ENCODE measurements around the gene ZNF32. TPM values are rescaled to one million over a fixed set of nuclear protein-coding genes. Genes with fewer than 3 reads are reported as not detected.

ZNF32 gene
- total RNA-seq, 1 experiment from 2014 or later = 9.8 TPM

GRCh38 chr10:43653746-43654145 is 5.1 kb upstream of the ZNF32 start:
- ChIA-PET POLR2A (ENCODE audit: unreplicated experiment) (interaction anchor here (0.5 to 0.7 kb wide), 2 partner anchors 113 to 956 kb away, joined by 7 to 8 read pairs; no protein-coding TSS in a partner anchor), CTCF (no interaction called here)
- H3K27ac ChIP-seq = no peak overlapping the region
- intact Hi-C loops (cut with micrococcal nuclease; ENCODE audit: unreplicated experiment) = no loop called here
- TF ChIP-seq EZH2 (IDR thresholded peaks at IDR 0.05; ENCODE audit: low read depth) = no peak
- TF ChIP-seq, protein P1, sequence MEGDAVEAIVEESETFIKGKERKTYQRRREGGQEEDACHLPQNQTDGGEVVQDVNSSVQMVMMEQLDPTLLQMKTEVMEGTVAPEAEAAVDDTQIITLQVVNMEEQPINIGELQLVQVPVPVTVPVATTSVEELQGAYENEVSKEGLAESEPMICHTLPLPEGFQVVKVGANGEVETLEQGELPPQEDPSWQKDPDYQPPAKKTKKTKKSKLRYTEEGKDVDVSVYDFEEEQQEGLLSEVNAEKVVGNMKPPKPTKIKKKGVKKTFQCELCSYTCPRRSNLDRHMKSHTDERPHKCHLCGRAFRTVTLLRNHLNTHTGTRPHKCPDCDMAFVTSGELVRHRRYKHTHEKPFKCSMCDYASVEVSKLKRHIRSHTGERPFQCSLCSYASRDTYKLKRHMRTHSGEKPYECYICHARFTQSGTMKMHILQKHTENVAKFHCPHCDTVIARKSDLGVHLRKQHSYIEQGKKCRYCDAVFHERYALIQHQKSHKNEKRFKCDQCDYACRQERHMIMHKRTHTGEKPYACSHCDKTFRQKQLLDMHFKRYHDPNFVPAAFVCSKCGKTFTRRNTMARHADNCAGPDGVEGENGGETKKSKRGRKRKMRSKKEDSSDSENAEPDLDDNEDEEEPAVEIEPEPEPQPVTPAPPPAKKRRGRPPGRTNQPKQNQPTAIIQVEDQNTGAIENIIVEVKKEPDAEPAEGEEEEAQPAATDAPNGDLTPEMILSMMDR (conservative IDR thresholded peaks at IDR 0.05) = no peak
- no TSS peak for BruUV-seq (replicated peaks)
- no peak overlapping the region for H3K4me3 ChIP-seq
- H3K9me2 ChIP-seq (ENCODE audit: insufficient read depth) = no peaks in the 10 kb centered on the region
- H3K9me3 ChIP-seq (ENCODE audit: insufficient read depth, low read depth) = no peaks in the 10 kb centered on the region
- H2AFZ ChIP-seq = no peak overlapping the region
- peaks cover 56% of the 10 kb centered on the region; the same call in 1 of the 2 replicates for H3K27me3 ChIP-seq (ENCODE audit: insufficient read depth, low read depth)
- H3K79me2 ChIP-seq (ENCODE audit: low read depth) = no peaks in the 10 kb centered on the region
- H3K4me2 ChIP-seq = no peak overlapping the region
- no peaks in the 10 kb centered on the region for H3K4me1 ChIP-seq (replicated peaks; ENCODE audit: insufficient read depth)
- no peaks in the 10 kb centered on the region for H4K20me1 ChIP-seq (ENCODE audit: insufficient read depth)
- H3K36me3 ChIP-seq (ENCODE audit: low read depth) = no peaks in the 10 kb centered on the region
- DNase-seq = no peak
- no peaks in the 10 kb centered on the region for H3F3A ChIP-seq (ENCODE audit: insufficient read depth, low read depth)

DNA sequence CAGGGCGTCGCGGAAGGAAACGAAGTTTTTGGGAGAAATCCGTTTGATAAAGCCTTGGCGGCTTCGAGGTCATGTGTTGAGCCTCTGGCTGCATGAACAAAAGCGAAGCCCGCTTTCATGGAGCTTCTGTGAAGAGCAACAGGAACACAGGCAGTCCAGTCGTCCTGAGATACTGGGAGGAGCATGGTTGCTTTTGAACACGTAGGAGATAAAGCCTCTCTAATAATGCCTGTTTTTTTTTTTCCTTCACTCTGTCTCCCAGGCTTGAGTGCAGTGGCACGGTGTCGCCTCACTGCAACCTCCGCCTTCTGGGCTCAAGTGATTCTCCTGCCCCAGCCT is 473 bp upstream of the ZNF32 start:
- ChIA-PET CTCF (interaction anchor here (0.7 kb wide), 2 partner anchors 236 to 467 kb away, joined by 3 read pairs; no protein-coding TSS in a partner anchor), POLR2A (ENCODE audit: unreplicated experiment) (interaction anchor here (0.7 kb wide), 1 partner anchor 507 kb away, joined by 3 read pairs; no protein-coding TSS in a partner anchor)
- H3K4me2 ChIP-seq = peak overlapping the region; percentile 99
- BruUV-seq (replicated peaks) = no TSS peak
- peak overlapping the region; percentile 88 for H2AFZ ChIP-seq
- H3K4me1 ChIP-seq (replicated peaks; ENCODE audit: insufficient read depth) = no peaks in the 10 kb centered on the region
- H4K20me1 ChIP-seq (ENCODE audit: insufficient read depth) = no peaks in the 10 kb centered on the region
- H3K9me2 ChIP-seq (ENCODE audit: insufficient read depth) = no peaks in the 10 kb centered on the region
- H3K79me2 ChIP-seq (ENCODE audit: low read depth) = no peaks in the 10 kb centered on the region
- DNase-seq = no peak
- intact Hi-C loops (cut with micrococcal nuclease; ENCODE audit: unreplicated experiment) = no loop called here
- peaks cover 26% of the 10 kb centered on the region; the same call in 1 of the 2 replicates for H3K27me3 ChIP-seq (ENCODE audit: insufficient read depth, low read depth)
- H3K36me3 ChIP-seq (ENCODE audit: low read depth) = no peaks in the 10 kb centered on the region
- H3K9me3 ChIP-seq (ENCODE audit: insufficient read depth, low read depth) = peaks cover 27% of the 10 kb centered on the region
- H3K4me3 ChIP-seq = peak overlapping the region; percentile 66
- TF ChIP-seq, protein P1 (conservative IDR thresholded peaks at IDR 0.05) = no peak
- TF ChIP-seq EZH2 (IDR thresholded peaks at IDR 0.05; ENCODE audit: low read depth) = no peak
- H3K27ac ChIP-seq = no peak overlapping the region
- H3F3A ChIP-seq (ENCODE audit: insufficient read depth, low read depth) = no peaks in the 10 kb centered on the region

DNA sequence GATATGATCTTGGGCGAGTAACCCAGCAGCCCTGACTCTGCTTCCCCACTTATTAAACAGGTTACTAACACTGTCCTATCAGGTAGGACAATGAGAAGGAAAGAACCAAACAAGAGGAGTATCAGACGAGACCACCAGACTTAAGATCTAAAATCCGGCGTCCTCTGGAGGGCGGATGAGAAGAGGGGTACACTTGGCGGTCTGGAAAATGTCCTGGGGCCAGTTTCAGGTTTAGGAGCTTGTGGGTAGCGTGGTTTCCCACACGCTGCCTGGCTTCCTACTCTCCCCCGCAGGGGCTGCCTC is 635 bp downstream of the ZNF32 start:
- H3K27ac ChIP-seq = no peak overlapping the region
- ChIA-PET CTCF (no interaction called here), POLR2A (ENCODE audit: unreplicated experiment) (no interaction called here)
- H3K4me3 ChIP-seq = peak overlapping the region; percentile 66
- no TSS peak for BruUV-seq (replicated peaks)
- no peaks in the 10 kb centered on the region for H3F3A ChIP-seq (ENCODE audit: insufficient read depth, low read depth)
- H3K9me2 ChIP-seq (ENCODE audit: insufficient read depth) = no peaks in the 10 kb centered on the region
- H3K27me3 ChIP-seq (ENCODE audit: insufficient read depth, low read depth) = peaks cover 21% of the 10 kb centered on the region; the same call in 1 of the 2 replicates
- H3K79me2 ChIP-seq (ENCODE audit: low read depth) = no peaks in the 10 kb centered on the region
- peak overlapping the region; percentile 99 for H3K4me2 ChIP-seq
- intact Hi-C loops (cut with micrococcal nuclease; ENCODE audit: unreplicated experiment) = loop anchor here (1.0 kb wide), 1 partner anchor 42 kb away; the partner anchor contains the start of gene ZNF485
- no peaks in the 10 kb centered on the region for H3K36me3 ChIP-seq (ENCODE audit: low read depth)
- peak overlapping the region; percentile 88 for H2AFZ ChIP-seq
- H4K20me1 ChIP-seq (ENCODE audit: insufficient read depth) = no peaks in the 10 kb centered on the region
- H3K9me3 ChIP-seq (ENCODE audit: insufficient read depth, low read depth) = peaks cover 38% of the 10 kb centered on the region
- no peak for DNase-seq
- H3K4me1 ChIP-seq (replicated peaks; ENCODE audit: insufficient read depth) = no peaks in the 10 kb centered on the region
- no peak for TF ChIP-seq EZH2 (IDR thresholded peaks at IDR 0.05; ENCODE audit: low read depth)
- TF ChIP-seq, protein P1 (conservative IDR thresholded peaks at IDR 0.05) = no peak

Data from PC-9 (cell line).